Adrenal gland (tissue), 12 donors: ENCODE measurements around the gene EXD3. TPM values are rescaled to one million over a fixed set of nuclear protein-coding genes. Genes with fewer than 3 reads are reported as not detected.
A peak's percentile ranks its signal among the peaks of the same experiment; 100 is the strongest.

Source experiments
- DNase-seq, 7 donors: peaks; one replicate each; pipeline ENCODE4 v3.0.0-alpha.2; 2019 to 2020
- H3K27ac ChIP-seq, 5 donors: fragments of 200-600 bp; sonication (generic) in 4 of 5; 1 replicate in 3 of 5; 2 replicates in 2 of 5; pipeline versions ENCODE4 v1.5.1 to v1.8.0; 2016 to 2020; ENCODE audit warnings: mild to moderate bottlenecking in 1 of 5
- H3K27me3 ChIP-seq: fragments of 200-600 bp; 2 replicates; pipeline ENCODE4 v1.8.0; 2021
- H3K36me3 ChIP-seq, 2 donors: fragments of 200-600 bp; replicated peaks in 1 of 2; 1 replicate in 1 of 2; 2 replicates in 1 of 2; pipeline versions ENCODE4 v1.5.1 to v1.8.0; 2018 to 2022
- H3K4me1 ChIP-seq, 2 donors: fragments of 200-600 bp; replicated peaks in 1 of 2; 1 replicate in 1 of 2; 2 replicates in 1 of 2; pipeline versions ENCODE4 v1.5.1 to v1.8.0; 2018 to 2021
- H3K4me3 ChIP-seq, 4 donors: fragments of 200-600 bp; sonication (generic) in 3 of 4; one replicate each; pipeline ENCODE4 v1.5.1; 2016 to 2018
- H3K9me3 ChIP-seq, 3 donors: fragments of 200-600 bp; sonication (generic) in 1 of 3; replicated peaks in 1 of 3; 1 replicate in 2 of 3; 2 replicates in 1 of 3; pipeline versions ENCODE4 v1.5.1 to v1.8.0; 2016 to 2021
- POLR2A ChIP-seq, 2 donors: fragments of 450-650 bp; IDR thresholded peaks; one replicate each; pipeline ENCODE4 v1.6.1; 2017; ENCODE audit warnings: antibody characterized with exemption in 2 of 2, mild to moderate bottlenecking in 2 of 2, moderate library complexity in 1 of 2
- WGBS, 4 donors: extraction: QIAGEN DNeasy Blood & Tissue Kit in 2 of 4; methylation state at CpG; one replicate each; pipeline versions ENCODE4 v1.1.5 to v1.1.7; 2013 to 2017; 5-methylcytosine and 5-hydroxymethylcytosine counted together
- intact Hi-C, 2 donors: fragments of 100-400 bp; cut with DNase I; formaldehyde crosslinking; loops; one replicate each; pipeline versions ENCODE4 v1.14.1 to v1.15.0; 2022 to 2023
- polyA plus RNA-seq, 3 donors: library from polyadenylated mRNA; stranded (reverse); fragments of 200-250 nt in 2 of 3; fragments of 350-450 nt in 1 of 3; fragmentation: Illumina TruSeq in 1 of 3; extraction: RNeasy Lipid Tissue Mini Kit (QIAGEN cat#74804) in 1 of 3; gene quantifications; one replicate each; pipeline ENCODE4 v1.2.3, GENCODE V29; 2013 to 2014
- total RNA-seq, 9 donors: library from RNA; depleted of rRNA in 4 of 9; stranded (reverse); fragments of >200 nt in 4 of 9; fragments of 120-200 nt in 1 of 9; fragmentation: NEBNext Ultra II Directional in 1 of 9; extraction: Animal tissue kit (Norgen Biotek cat#: 25700) in 1 of 9; gene quantifications; one replicate each; pipeline versions ENCODE4 v1.1.0 to v1.2.4, GENCODE V29; 2013 to 2023
- TF ChIP-seq, protein P1 (sequence below), 6 experiments: fragments of 450-650 bp in 4 of 6; fragments of 200-600 bp in 2 of 6; sonication (generic) in 1 of 6; IDR thresholded peaks; 1 replicate in 5 of 6; 2 replicates in 1 of 6; pipeline versions ENCODE4 v1.5.1 to v1.8.0; 2016 to 2021; ENCODE audit warnings: antibody characterized with exemption in 6 of 6, mild to moderate bottlenecking in 2 of 6, moderate library complexity in 1 of 6
- donor health status: healthy with polysubstance abuse.
- donor health status: Bipolar disorder and iron deficiency.
- donor health status: DM: yes; HTN: yes; CAD: no.
- donor health status: DM: no; HTN: no; CAD: no.
- donor health status: DM: no; HTN: no; CAD: no.
- donor health status: DM: yes; HTN: yes; CAD: no.

EXD3 gene
- total and polyA plus RNA-seq, 12 donors = 1.2 to 111 (median 23.9) TPM

DNA sequence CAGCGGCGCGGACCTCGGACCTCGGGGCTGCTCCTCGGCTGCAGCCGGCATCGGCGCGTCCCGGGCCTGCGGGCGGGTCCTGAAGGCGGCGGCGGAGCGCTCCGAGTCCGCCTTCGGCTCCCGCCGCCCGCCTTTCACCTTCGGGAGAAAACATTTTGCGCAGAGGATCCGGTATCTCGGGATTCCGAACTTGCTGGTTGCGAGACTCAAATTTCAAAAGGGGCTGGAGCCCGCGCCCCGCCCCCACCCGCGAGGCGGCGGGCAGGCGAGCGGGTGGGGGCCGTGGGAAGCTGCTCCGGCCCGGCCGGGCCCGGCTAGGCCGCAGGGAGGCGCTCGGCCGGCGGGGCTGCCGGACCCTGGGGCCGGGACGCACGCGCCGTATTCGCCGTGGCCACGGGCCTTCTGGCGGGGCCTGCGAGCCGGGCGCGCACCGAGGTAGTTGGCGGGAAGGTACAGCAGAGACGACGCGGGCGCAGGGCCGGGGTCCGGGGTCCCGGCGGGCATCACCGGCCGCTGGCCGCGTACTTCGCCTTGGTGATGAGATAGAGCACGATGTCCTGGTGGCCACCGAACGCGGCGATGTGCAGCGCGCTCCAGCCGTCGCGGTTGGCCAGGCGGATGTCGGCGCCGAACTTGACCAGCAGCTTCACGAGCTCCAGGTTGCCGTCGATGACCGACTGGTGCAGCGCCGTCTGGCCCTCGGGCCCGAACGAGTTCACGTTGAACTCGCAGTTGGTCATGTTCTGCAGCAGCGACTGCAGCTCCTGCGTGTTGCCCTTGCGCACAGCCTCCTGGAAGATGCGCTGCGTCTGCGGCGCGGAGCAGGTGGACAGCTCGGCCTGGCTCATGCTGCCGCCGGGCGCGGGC, 121.6 kb downstream of the EXD3 start:
- Histone ChIP-seq H3K36me3 (no peaks in the 10 kb centered on the region), H3K27me3 (peaks cover 24% of the 10 kb centered on the region), H3K4me1 (peaks cover 11 to 33% of the 10 kb centered on the region in 2 donors), H3K4me3 (peak overlapping the region in 1 of 4 donors; percentile 49), H3K27ac (peak overlapping the region in 1 of 5 donors; percentile 57), H3K9me3 (no peaks in the 10 kb centered on the region)
- DNase-seq = peak in 2 of 7 donors; percentile 23 to 29
- intact Hi-C loops = no loop called here
- no peak for TF ChIP-seq POLR2A (IDR thresholded peaks at IDR 0.05)
- TF ChIP-seq, protein P1, sequence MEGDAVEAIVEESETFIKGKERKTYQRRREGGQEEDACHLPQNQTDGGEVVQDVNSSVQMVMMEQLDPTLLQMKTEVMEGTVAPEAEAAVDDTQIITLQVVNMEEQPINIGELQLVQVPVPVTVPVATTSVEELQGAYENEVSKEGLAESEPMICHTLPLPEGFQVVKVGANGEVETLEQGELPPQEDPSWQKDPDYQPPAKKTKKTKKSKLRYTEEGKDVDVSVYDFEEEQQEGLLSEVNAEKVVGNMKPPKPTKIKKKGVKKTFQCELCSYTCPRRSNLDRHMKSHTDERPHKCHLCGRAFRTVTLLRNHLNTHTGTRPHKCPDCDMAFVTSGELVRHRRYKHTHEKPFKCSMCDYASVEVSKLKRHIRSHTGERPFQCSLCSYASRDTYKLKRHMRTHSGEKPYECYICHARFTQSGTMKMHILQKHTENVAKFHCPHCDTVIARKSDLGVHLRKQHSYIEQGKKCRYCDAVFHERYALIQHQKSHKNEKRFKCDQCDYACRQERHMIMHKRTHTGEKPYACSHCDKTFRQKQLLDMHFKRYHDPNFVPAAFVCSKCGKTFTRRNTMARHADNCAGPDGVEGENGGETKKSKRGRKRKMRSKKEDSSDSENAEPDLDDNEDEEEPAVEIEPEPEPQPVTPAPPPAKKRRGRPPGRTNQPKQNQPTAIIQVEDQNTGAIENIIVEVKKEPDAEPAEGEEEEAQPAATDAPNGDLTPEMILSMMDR (IDR thresholded peaks at IDR 0.05) = peak in 2 of 6 experiments; percentile 18 to 20
- 0 to 2% (median 1%) methylated on average over 10 to 115 of the region's 115 CpGs for WGBS, 4 donors

DNA sequence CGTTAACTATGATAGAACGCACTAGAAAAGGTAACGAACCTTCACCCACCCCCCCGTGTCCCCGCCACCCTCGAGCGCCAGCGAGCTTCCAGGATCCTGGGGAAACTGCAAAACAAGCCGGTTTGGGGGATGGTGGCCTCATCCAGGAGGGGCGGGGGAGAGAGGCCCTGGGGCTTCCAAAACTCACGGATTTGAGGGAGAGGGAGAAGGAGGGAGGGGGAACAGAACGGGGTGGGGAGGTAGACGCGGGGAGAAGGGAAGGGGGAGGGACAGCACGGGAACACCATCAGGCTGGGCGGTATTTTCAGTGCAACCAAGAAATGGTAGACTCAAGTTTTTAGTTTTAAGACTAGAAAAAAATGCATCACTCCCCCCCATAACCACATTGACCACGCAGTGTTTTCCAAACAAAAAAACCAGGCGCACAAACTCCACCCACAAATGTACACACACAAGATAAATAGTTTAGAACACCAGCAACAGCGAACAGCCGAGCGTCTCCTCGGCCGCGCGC, 122.3 kb downstream of the EXD3 start:
- H3K9me3 ChIP-seq = no peaks in the 10 kb centered on the region
- H3K36me3 ChIP-seq = no peaks in the 10 kb centered on the region
- H3K27me3 ChIP-seq = peaks cover 26% of the 10 kb centered on the region
- intact Hi-C loops = no loop called here
- 4 to 5% (median 5%) methylated on average over 18 to 25 of the region's 25 CpGs for WGBS, 4 donors
- peak overlapping the region in 1 of 5 donors; percentile 57 for H3K27ac ChIP-seq
- DNase-seq = no peak
- peak overlapping the region in 1 of 4 donors; percentile 49 for H3K4me3 ChIP-seq
- H3K4me1 ChIP-seq = peaks cover 7 to 29% of the 10 kb centered on the region in 2 donors
- TF ChIP-seq POLR2A (IDR thresholded peaks at IDR 0.05) = no peak
- TF ChIP-seq, protein P1 (IDR thresholded peaks at IDR 0.05) = no peak

DNA sequence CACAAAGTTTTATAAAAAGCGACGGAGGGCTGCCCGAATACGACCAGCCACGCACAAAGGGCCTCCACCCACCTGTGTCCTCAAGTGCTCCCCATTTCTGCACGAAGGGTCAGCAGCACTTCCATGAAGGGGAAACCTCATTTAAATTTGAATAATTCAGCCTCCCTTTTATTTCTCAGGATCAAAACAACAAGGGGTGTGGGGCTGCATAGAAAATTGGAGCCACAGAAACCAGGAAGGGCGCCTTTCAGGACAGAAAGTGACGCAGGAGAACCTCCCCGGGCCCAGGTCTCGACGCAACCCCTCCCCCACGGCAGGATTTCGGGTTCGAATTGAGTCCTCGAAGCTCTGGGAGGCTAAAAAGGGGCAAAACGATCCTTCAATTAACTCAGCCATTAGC, 123.0 kb downstream of the EXD3 start:
- TF ChIP-seq POLR2A (IDR thresholded peaks at IDR 0.05) = no peak
- TF ChIP-seq, protein P1 (IDR thresholded peaks at IDR 0.05) = no peak
- no peak overlapping the region for H3K27ac ChIP-seq
- 45 to 57% (median 46%) methylated on average over 16 of the region's 16 CpGs for WGBS, 4 donors
- intact Hi-C loops = loop anchor here in 1 of 2 donors (5.0 to 10.0 kb wide), 2 partner anchors 107 to 225 kb away; no protein-coding TSS in a partner anchor
- H3K27me3 ChIP-seq = peaks cover 29% of the 10 kb centered on the region
- no peaks in the 10 kb centered on the region for H3K9me3 ChIP-seq
- H3K4me1 ChIP-seq = peaks cover 3 to 31% of the 10 kb centered on the region in 2 donors
- DNase-seq = no peak
- H3K4me3 ChIP-seq = no peak overlapping the region
- no peaks in the 10 kb centered on the region for H3K36me3 ChIP-seq

DNA sequence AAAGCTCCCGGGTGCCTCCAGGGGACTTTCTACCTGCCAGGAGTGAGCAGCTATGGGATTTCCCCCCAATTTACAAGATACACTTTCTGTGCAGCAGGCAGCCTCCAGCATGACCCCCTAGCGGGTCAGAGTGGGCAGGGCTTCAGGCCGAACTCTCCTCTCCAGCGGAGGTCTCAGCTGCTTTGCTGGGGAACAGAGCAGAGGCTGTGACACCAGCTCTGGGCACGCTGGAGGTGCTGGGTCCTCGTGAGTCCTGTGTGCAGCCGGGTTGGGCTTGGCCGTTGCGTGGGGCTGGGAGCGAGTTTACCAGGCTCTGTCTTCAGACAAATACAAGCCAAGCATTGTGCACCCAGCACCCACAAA, 123.8 kb downstream of the EXD3 start:
- peaks cover 30% of the 10 kb centered on the region for H3K27me3 ChIP-seq
- peak overlapping the region in 1 of 5 donors; percentile 66 for H3K27ac ChIP-seq
- 33 to 72% (median 67%) methylated on average over 1 to 10 of the region's 10 CpGs for WGBS, 4 donors
- H3K36me3 ChIP-seq = no peaks in the 10 kb centered on the region
- DNase-seq = no peak
- intact Hi-C loops = loop anchor here in 1 of 2 donors (5.0 to 10.0 kb wide), 2 partner anchors 108 to 226 kb away; no protein-coding TSS in a partner anchor
- H3K4me1 ChIP-seq = peaks cover 3 to 29% of the 10 kb centered on the region in 2 donors
- no peak for TF ChIP-seq POLR2A (IDR thresholded peaks at IDR 0.05)
- no peaks in the 10 kb centered on the region for H3K9me3 ChIP-seq
- H3K4me3 ChIP-seq = peak overlapping the region in 1 of 4 donors; percentile 7
